GM12878 (cell line): ENCODE measurements around the gene CCDC6. TPM values are rescaled to one million over a fixed set of nuclear protein-coding genes. Genes with fewer than 3 reads are reported as not detected.
A peak's percentile ranks its signal among the peaks of the same experiment; 100 is the strongest.

Experiments used
- CREB1 ChIP-seq: IDR thresholded peaks from 2 replicates; pipeline ENCODE4 v1.6.1; 2012; ENCODE audit warnings: low read depth, mild to moderate bottlenecking, inconsistent platforms
- DPF2 ChIP-seq: fragments of 450-650 bp; IDR thresholded peaks from 2 replicates; pipeline ENCODE4 v1.6.1; 2017; ENCODE audit warnings: mild to moderate bottlenecking
- FOXM1 ChIP-seq: IDR thresholded peaks from 2 replicates; pipeline ENCODE4 v1.6.1; 2012; ENCODE audit warnings: low read depth, mild to moderate bottlenecking, inconsistent platforms, low read length, moderate library complexity
- HDGF ChIP-seq: fragments of 450-650 bp; IDR thresholded peaks from 2 replicates; pipeline ENCODE4 v1.6.1; 2016; ENCODE audit warnings: antibody characterized with exemption
- IRF5 ChIP-seq: fragments of 450-650 bp; IDR thresholded peaks from 2 replicates; pipeline ENCODE4 v1.6.1; 2017; ENCODE audit warnings: borderline replicate concordance
- MTA3 ChIP-seq: IDR thresholded peaks from 2 replicates; pipeline ENCODE4 v1.6.1; 2012; ENCODE audit warnings: low read length, inconsistent platforms, borderline replicate concordance
- NKRF ChIP-seq: fragments of 450-650 bp; conservative IDR thresholded peaks from 2 replicates; pipeline ENCODE4 v1.6.1; 2017; ENCODE audit warnings: mild to moderate bottlenecking, moderate library complexity
- NR2F1 ChIP-seq: fragments of 450-650 bp; conservative IDR thresholded peaks from 2 replicates; pipeline ENCODE4 v1.6.1; 2017; ENCODE audit warnings: mild to moderate bottlenecking
- NRF1 ChIP-seq: conservative IDR thresholded peaks from 2 replicates; pipeline ENCODE4 v1.6.1; 2011; ENCODE audit warnings: mild to moderate bottlenecking, low read depth, low read length, improper control_type of control experiment
- PKNOX1 ChIP-seq: fragments of 450-650 bp; IDR thresholded peaks from 2 replicates; pipeline ENCODE4 v1.6.1; 2016; ENCODE audit warnings: mild to moderate bottlenecking
- POLR2A ChIP-seq: IDR thresholded peaks from 2 replicates; pipeline ENCODE4 v1.6.1; 2011; ENCODE audit warnings: low read depth, mild to moderate bottlenecking, low read length
- POU2F2 ChIP-seq: IDR thresholded peaks from 3 replicates; pipeline ENCODE4 v1.6.1; 2011; ENCODE audit warnings: low read depth, mild to moderate bottlenecking, low read length, borderline replicate concordance
- RB1 ChIP-seq: fragments of 450-650 bp; formaldehyde crosslinking; IDR thresholded peaks from 2 replicates; pipeline ENCODE4 v1.6.1; 2017; ENCODE audit warnings: mild to moderate bottlenecking, borderline replicate concordance
- RELA ChIP-seq: fragments of 450-650 bp; IDR thresholded peaks from 2 replicates; pipeline ENCODE4 v1.8.0; 2014; ENCODE audit warnings: borderline replicate concordance; ENCODE audit not compliant: partially characterized antibody
- SMAD5 ChIP-seq: IDR thresholded peaks from 2 replicates; pipeline ENCODE4 v1.6.1; 2016; ENCODE audit warnings: antibody characterized with exemption, low read depth
- SMARCA5 ChIP-seq: fragments of 450-650 bp; IDR thresholded peaks from 2 replicates; pipeline ENCODE4 v1.6.1; 2017; ENCODE audit warnings: mild to moderate bottlenecking
- SREBF2 ChIP-seq: IDR thresholded peaks from 2 replicates; pipeline ENCODE4 v1.6.1; 2012; ENCODE audit warnings: mild to moderate bottlenecking, low read length
- SUZ12 ChIP-seq: fragments of 200-600 bp; sonication (generic); IDR thresholded peaks from one replicate; pipeline ENCODE4 v1.6.1; 2018; ENCODE audit warnings: antibody characterized with exemption, mild to moderate bottlenecking; ENCODE audit not compliant: unreplicated experiment
- TCF12 ChIP-seq: IDR thresholded peaks from 2 replicates; pipeline ENCODE4 v1.6.1; 2011; ENCODE audit warnings: low read depth, mild to moderate bottlenecking, low read length
- WRNIP1 ChIP-seq: IDR thresholded peaks from 2 replicates; pipeline ENCODE4 v1.6.1; 2011; ENCODE audit warnings: low read depth, low read length, improper control_type of control experiment, borderline replicate concordance
- ZNF687 ChIP-seq: fragments of 450-650 bp; IDR thresholded peaks from 2 replicates; pipeline ENCODE4 v1.6.1; 2017; ENCODE audit warnings: mild to moderate bottlenecking, moderate library complexity
- polyA plus RNA-seq, 11 experiments: library from polyadenylated mRNA; depleted of rRNA in 4 of 11; unstranded in 6 of 11; stranded (reverse) in 5 of 11; fragments of >200 nt; fragmentation: Nextera tagmentation in 4 of 11; fragmentation: Illumina TruSeq in 1 of 11; extraction: Ambion mirVana in 4 of 11; extraction: Trizol in 1 of 11; gene quantifications; 1 replicate in 1 of 11; 2 replicates in 10 of 11; pipeline versions ENCODE4 v1.2.1 to v1.2.3, GENCODE V29; 2011 to 2016; ENCODE audit warnings: inconsistent platforms in 2 of 11, missing spikeins in 2 of 11, low read depth in 1 of 11
- total RNA-seq, 4 experiments: library from RNA; depleted of rRNA in 3 of 4; stranded (reverse); fragments of >200 nt in 3 of 4; fragmentation: Illumina TruSeq in 1 of 4; extraction: Trizol in 1 of 4; gene quantifications; 2 replicates each; pipeline versions ENCODE4 v1.2.1 to v1.2.3, GENCODE V29; 2013 to 2021
- TF ChIP-seq, protein P1 (sequence below): IDR thresholded peaks from 2 replicates; pipeline ENCODE4 v1.6.1; 2011; ENCODE audit warnings: borderline replicate concordance, low read depth, mild to moderate bottlenecking, moderate library complexity, mixed read lengths, low read length; ENCODE audit not compliant: insufficient read depth; ENCODE audit errors: extremely low read length

CCDC6 gene
- total and polyA plus RNA-seq, 10 of the 15 experiments (the other 5 are each of a cell fraction or from before 2014, with no cell fraction given), result 11.8 to 46.2 (median 26.7) TPM

DNA sequence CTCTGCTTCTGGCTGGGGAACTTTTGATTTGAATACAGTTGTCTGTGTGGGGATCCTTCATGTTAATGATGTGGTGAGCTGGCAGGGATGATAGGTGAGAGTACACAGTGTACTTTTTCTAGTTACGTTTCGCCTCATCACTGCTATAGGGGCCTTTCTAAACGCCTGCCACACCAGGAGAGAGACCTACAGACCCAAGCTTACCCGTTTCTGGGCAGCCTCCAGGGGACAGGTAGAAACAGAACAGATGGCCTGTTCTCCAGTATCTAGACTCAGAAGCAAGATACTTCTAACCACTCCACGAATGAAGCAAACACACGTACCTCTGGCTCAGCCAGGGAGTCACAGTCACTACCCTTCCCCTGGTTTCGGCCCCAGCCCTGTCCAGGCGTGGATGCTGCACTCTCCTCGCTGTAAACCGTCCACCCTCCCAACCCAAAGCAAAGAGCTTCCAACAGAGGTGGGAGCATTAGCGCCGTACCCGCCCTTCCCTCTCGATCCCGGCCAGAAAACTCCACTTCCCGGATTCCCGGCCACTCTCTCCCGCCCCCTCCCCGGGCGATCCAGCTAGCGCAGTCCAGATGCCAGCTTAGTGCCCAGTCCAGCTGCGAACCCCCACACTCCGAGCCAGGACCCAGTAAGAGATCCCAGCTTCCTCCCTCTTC lies 1.2 kb downstream of the CCDC6 start (continued):
- no peak for TF ChIP-seq SMAD5
- 0 out of 2 replicates have a peak, but pooled peaks have one; percentile 12 for TF ChIP-seq PKNOX1
- TF ChIP-seq NKRF, result peak; percentile 40; the same call in 1 of the 2 replicates
- TF ChIP-seq WRNIP1, result no peak
- TF ChIP-seq RB1, result no peak
- TF ChIP-seq MTA3, result no peak
- no peak for TF ChIP-seq ZNF687
- TF ChIP-seq IRF5, result no peak
- TF ChIP-seq FOXM1, result no peak
- TF ChIP-seq TCF12, result no peak
- 0 out of 2 replicates have a peak, but pooled peaks have one; percentile 51 for TF ChIP-seq DPF2
- no peak for TF ChIP-seq SMARCA5
- TF ChIP-seq POU2F2, result peak; percentile 92; the same call in 1 of the 3 replicates
- no peak for TF ChIP-seq SREBF2
- no peak for TF ChIP-seq HDGF
- TF ChIP-seq POLR2A, result peak; percentile 55
- no peak for TF ChIP-seq SUZ12
- TF ChIP-seq, protein P1, sequence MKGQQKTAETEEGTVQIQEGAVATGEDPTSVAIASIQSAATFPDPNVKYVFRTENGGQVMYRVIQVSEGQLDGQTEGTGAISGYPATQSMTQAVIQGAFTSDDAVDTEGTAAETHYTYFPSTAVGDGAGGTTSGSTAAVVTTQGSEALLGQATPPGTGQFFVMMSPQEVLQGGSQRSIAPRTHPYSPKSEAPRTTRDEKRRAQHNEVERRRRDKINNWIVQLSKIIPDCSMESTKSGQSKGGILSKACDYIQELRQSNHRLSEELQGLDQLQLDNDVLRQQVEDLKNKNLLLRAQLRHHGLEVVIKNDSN, result no peak
- TF ChIP-seq NR2F1, result no peak; the same call in 1 of the 2 replicates
- TF ChIP-seq NRF1, result no peak
- TF ChIP-seq CREB1, result peak; percentile 62
- TF ChIP-seq RELA, result peak; percentile 26
